Smooth muscle cell (in vitro differentiated cells): ENCODE measurements around the gene HDAC7. TPM values are rescaled to one million over a fixed set of nuclear protein-coding genes. Genes with fewer than 3 reads are reported as not detected.

Experiments used
- DNase-seq: peaks from one replicate; lab custom pipeline; 2025; ENCODE audit not compliant: unreplicated experiment; lab: John Stamatoyannopoulos, UW
- H2AFZ ChIP-seq: fragments of 200-600 bp; sonication (generic); 2 replicates; pipeline ENCODE4 v1.6.0; 2016; ENCODE audit warnings: antibody characterized with exemption, low read depth, mild to moderate bottlenecking
- H3F3A ChIP-seq: fragments of 200-600 bp; sonication (generic); 2 replicates; pipeline ENCODE4 v1.6.0; 2017; ENCODE audit warnings: antibody characterized with exemption, low read depth
- H3K27ac ChIP-seq: fragments of 200-600 bp; sonication (generic); 2 replicates; pipeline ENCODE4 v1.5.1; 2016; ENCODE audit warnings: low read depth, mild to moderate bottlenecking
- H3K27me3 ChIP-seq: fragments of 200-600 bp; sonication (generic); 2 replicates; pipeline ENCODE4 v1.6.1; 2016; ENCODE audit warnings: low read depth, mild to moderate bottlenecking
- H3K36me3 ChIP-seq: fragments of 200-600 bp; sonication (generic); 2 replicates; pipeline ENCODE4 v1.5.1; 2016; ENCODE audit warnings: low read depth
- H3K4me1 ChIP-seq: fragments of 200-600 bp; sonication (generic); 2 replicates; pipeline ENCODE4 v1.5.1; 2016; ENCODE audit warnings: low read depth
- H3K4me2 ChIP-seq: fragments of 200-600 bp; sonication (generic); 2 replicates; pipeline ENCODE4 v1.6.0; 2016; ENCODE audit warnings: mild to moderate bottlenecking
- H3K4me3 ChIP-seq: fragments of 200-600 bp; sonication (generic); 2 replicates; pipeline ENCODE4 v1.5.1; 2016; ENCODE audit warnings: mild to moderate bottlenecking
- H3K79me2 ChIP-seq: fragments of 200-600 bp; sonication (generic); 2 replicates; pipeline ENCODE4 v1.6.0; 2016; ENCODE audit warnings: low read depth, mild to moderate bottlenecking
- H3K9ac ChIP-seq: fragments of 200-600 bp; sonication (generic); 2 replicates; pipeline ENCODE4 v1.6.0; 2016; ENCODE audit warnings: low read depth
- H3K9me3 ChIP-seq: fragments of 200-600 bp; sonication (generic); replicated peaks from 2 replicates; pipeline ENCODE4 v1.5.1; 2016; ENCODE audit warnings: low read depth
- H4K20me1 ChIP-seq: fragments of 200-600 bp; sonication (generic); 2 replicates; pipeline ENCODE4 v1.6.0; 2016; ENCODE audit warnings: low read depth
- WGBS: methylation state at CpG from one replicate; pipeline ENCODE4 v1.1.7; 2016; ENCODE audit warnings: low lambda C conversion rate; 5-methylcytosine and 5-hydroxymethylcytosine counted together
- polyA plus RNA-seq: library from polyadenylated mRNA; unstranded; fragments of >200 nt; fragmentation: Nextera tagmentation; extraction: Ambion mirVana; gene quantifications from 2 replicates; pipeline ENCODE4 v1.2.1, GENCODE V29; 2016
- total RNA-seq: library from RNA; depleted of rRNA; stranded (reverse); fragments of >200 nt; gene quantifications from 2 replicates; pipeline ENCODE4 v1.2.3, GENCODE V29; 2014
- TF ChIP-seq, protein P1 (sequence below): fragments of 200-600 bp; sonication (generic); IDR thresholded peaks from 2 replicates; pipeline ENCODE4 v1.5.1; 2017; ENCODE audit warnings: borderline replicate concordance, mild to moderate bottlenecking, antibody characterized with exemption; ENCODE audit not compliant: insufficient read depth, poor library complexity, severe bottlenecking

HDAC7 gene
- total and polyA plus RNA-seq, 2 experiments from 2014 or later = 24.1 to 32.4 TPM

DNA sequence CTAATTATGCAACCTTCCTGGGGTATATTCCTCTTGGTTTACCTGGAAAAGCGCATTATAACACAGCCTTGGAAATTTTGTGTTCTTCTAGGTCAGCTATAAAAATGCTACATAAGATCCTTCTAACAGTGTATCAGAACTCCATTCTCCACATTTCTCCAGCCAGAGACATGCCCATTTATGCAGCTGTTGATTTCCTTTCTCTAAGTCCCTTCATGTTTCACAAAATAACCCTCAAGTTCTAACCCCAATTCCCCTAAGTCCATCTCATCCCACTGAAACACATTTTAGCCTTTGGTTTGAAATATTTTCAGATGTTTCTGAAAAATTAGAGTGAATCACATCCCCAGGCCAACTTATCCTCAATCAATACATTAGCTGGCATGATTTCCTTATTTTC, 20.9 kb upstream of the HDAC7 start:
- H3K27me3 ChIP-seq = no peaks in the 10 kb centered on the region
- WGBS = 96% methylated on average over 1 of the region's 1 CpG
- H3K4me3 ChIP-seq = no peak overlapping the region
- no peak overlapping the region for H3K27ac ChIP-seq
- H3K79me2 ChIP-seq = no peaks in the 10 kb centered on the region
- no peaks in the 10 kb centered on the region for H3K9me3 ChIP-seq
- H2AFZ ChIP-seq = no peak overlapping the region
- no peaks in the 10 kb centered on the region for H3K36me3 ChIP-seq
- no peak for DNase-seq
- H3K4me2 ChIP-seq = no peak overlapping the region
- H4K20me1 ChIP-seq = no peaks in the 10 kb centered on the region
- peaks cover 7% of the 10 kb centered on the region for H3F3A ChIP-seq
- peaks cover 12% of the 10 kb centered on the region for H3K4me1 ChIP-seq
- no peak overlapping the region for H3K9ac ChIP-seq
- TF ChIP-seq, protein P1, sequence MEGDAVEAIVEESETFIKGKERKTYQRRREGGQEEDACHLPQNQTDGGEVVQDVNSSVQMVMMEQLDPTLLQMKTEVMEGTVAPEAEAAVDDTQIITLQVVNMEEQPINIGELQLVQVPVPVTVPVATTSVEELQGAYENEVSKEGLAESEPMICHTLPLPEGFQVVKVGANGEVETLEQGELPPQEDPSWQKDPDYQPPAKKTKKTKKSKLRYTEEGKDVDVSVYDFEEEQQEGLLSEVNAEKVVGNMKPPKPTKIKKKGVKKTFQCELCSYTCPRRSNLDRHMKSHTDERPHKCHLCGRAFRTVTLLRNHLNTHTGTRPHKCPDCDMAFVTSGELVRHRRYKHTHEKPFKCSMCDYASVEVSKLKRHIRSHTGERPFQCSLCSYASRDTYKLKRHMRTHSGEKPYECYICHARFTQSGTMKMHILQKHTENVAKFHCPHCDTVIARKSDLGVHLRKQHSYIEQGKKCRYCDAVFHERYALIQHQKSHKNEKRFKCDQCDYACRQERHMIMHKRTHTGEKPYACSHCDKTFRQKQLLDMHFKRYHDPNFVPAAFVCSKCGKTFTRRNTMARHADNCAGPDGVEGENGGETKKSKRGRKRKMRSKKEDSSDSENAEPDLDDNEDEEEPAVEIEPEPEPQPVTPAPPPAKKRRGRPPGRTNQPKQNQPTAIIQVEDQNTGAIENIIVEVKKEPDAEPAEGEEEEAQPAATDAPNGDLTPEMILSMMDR = no peak

DNA sequence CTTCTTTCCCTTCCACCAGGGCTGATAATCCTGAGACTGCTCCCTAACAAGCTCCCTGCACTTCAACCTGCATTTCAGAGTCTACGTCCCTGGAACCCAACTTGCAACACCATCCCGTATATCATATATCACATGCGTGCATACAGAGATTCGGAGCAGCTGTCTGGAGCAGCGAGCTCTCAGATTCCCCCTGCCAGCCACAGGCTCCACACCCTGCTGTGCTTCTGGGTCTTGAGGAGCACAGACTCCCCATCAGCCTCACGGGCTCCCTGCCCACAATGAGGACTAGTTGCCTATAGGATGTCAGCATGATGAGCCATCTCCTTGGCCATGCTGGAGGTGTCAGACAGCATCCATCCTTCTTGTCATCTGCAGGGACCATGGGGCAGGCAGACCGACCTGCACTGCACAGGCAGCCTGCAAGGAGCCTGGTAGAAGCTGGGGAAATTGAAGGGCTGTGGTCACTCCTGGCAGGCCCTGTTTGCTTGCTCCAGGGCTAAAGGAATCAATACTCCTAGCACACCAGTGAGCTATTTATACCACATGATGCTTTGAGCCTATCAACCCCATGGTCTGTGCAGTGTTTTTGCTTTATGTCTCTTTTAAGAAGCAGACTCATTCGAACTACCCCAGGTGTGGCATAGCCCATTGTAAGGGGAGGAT, 19.6 kb upstream of the HDAC7 start:
- no peak for DNase-seq
- H3K4me3 ChIP-seq = no peak overlapping the region
- no peaks in the 10 kb centered on the region for H3K27me3 ChIP-seq
- peaks cover 7% of the 10 kb centered on the region for H3F3A ChIP-seq
- no peak overlapping the region for H3K27ac ChIP-seq
- no peaks in the 10 kb centered on the region for H3K36me3 ChIP-seq
- peaks cover 15% of the 10 kb centered on the region for H3K4me1 ChIP-seq
- no peaks in the 10 kb centered on the region for H3K9me3 ChIP-seq
- TF ChIP-seq, protein P1 = no peak
- H3K9ac ChIP-seq = no peak overlapping the region
- no peaks in the 10 kb centered on the region for H3K79me2 ChIP-seq
- no peaks in the 10 kb centered on the region for H4K20me1 ChIP-seq
- no peak overlapping the region for H3K4me2 ChIP-seq
- 86% methylated on average over 8 of the region's 8 CpGs for WGBS
- H2AFZ ChIP-seq = no peak overlapping the region

DNA sequence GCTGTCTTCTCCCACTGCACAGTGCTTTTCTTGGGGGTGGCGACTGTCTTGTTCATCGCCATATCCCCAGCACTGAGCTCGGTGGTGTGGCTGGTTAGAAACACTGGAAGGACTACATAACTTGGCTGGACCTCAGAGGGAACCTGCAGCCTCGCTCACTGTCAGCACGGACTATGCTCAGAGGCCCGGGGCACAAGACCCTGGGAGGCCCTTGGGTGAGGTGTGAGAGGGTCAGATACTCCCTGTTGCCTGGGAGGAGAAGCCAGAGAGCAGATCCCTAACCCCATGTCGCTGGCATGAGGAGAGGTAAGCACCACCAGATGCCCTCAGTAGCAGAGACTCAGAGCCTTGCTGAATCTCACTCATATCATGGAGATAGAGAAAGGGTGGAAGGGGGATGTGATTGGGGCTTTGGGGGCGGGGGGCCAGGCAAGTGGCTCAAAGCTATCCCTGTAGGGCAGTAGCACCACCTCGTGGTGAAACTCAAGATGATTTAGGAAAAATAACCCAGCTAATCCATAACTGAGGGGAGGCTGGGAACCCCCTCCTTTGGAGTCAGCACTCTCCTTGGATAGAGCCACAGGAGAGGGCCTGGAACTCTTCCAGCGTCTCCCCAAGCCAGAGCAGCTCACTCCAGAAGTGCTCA, 18.7 kb upstream of the HDAC7 start:
- TF ChIP-seq, protein P1 = peak; percentile 57
- Histone ChIP-seq H3K9me3 (no peaks in the 10 kb centered on the region), H3K4me3 (no peak overlapping the region), H2AFZ (no peak overlapping the region), H3K27me3 (no peaks in the 10 kb centered on the region), H3K9ac (no peak overlapping the region), H4K20me1 (no peaks in the 10 kb centered on the region), H3K27ac (no peak overlapping the region), H3K4me1 (peaks cover 15% of the 10 kb centered on the region), H3K79me2 (no peaks in the 10 kb centered on the region), H3K36me3 (no peaks in the 10 kb centered on the region), H3F3A (peaks cover 7% of the 10 kb centered on the region), H3K4me2 (no peak overlapping the region)
- DNase-seq = no peak
- 51% methylated on average over 10 of the region's 10 CpGs for WGBS
